ENCODE data around the gene BCL2. TPM values are rescaled to one million over a fixed set of nuclear protein-coding genes. Genes with fewer than 3 reads are reported as not detected.

BCL2 gene
- total and polyA plus RNA-seq, 2 donors from 2014 or later, result 6.0 to 39.2 TPM

DNA sequence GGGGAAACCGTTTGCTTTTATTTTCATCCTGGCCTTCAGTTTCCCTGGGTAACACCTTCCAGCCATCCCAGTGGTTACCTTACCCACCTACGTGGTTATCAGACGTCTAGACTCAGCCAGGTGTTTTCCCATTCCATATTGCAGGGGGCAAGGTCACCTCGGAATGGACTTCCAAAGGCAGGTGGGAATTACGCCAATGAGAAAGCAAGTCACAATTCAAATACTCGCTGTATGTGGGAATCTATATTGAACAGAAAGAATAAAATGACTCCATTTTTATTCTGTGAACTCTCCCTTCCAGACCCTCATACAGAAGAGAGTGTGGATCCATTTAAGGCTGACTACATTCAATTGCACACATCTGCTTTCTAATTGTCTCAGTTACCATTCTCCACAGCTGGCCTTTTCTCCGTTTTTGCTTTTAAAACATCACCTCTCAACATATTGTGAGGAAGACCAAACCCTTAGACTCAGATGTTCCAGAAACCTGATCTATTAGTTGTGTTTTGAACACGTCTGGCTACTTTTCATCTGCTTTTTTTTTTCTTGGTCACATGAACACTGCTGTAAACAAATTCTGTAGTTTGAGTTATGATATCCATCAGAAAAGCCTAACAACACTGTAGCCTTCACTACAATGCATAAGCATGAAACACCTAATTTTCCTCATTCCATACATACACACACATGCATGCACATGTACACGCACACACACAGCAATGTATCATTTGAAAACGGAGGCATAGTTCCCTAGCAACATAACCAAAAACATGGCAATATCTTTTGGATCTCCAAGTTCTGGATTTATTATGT is 59.8 kb downstream of the BCL2 start:
- H3K27me3 ChIP-seq (ENCODE audit: control insufficient read depth, insufficient read depth, low read length), result no peaks in the 10 kb centered on the region
- H3K4me1 ChIP-seq (ENCODE audit: control insufficient read depth in 2 of 3, insufficient read depth in 2 of 3, low read depth in 1 of 3, low read length in 3 of 3), result peaks cover 0 to 4% (median 3%) of the 10 kb centered on the region in 3 donors
- intact Hi-C loops (cut with DNase I), result no loop called here
- DNase-seq (no peak), FAIRE-seq (no peak)
- no peak overlapping the region for H3K9ac ChIP-seq (ENCODE audit: low read length in 3 of 3)
- no peaks in the 10 kb centered on the region for H3K36me3 ChIP-seq (ENCODE audit: control insufficient read depth in 2 of 3, insufficient read depth in 3 of 3, low read length in 3 of 3)
- no peak overlapping the region for H3K4me3 ChIP-seq (ENCODE audit: low read length in 3 of 3)
- TF ChIP-seq, protein P1, sequence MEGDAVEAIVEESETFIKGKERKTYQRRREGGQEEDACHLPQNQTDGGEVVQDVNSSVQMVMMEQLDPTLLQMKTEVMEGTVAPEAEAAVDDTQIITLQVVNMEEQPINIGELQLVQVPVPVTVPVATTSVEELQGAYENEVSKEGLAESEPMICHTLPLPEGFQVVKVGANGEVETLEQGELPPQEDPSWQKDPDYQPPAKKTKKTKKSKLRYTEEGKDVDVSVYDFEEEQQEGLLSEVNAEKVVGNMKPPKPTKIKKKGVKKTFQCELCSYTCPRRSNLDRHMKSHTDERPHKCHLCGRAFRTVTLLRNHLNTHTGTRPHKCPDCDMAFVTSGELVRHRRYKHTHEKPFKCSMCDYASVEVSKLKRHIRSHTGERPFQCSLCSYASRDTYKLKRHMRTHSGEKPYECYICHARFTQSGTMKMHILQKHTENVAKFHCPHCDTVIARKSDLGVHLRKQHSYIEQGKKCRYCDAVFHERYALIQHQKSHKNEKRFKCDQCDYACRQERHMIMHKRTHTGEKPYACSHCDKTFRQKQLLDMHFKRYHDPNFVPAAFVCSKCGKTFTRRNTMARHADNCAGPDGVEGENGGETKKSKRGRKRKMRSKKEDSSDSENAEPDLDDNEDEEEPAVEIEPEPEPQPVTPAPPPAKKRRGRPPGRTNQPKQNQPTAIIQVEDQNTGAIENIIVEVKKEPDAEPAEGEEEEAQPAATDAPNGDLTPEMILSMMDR (IDR thresholded peaks at IDR 0.05; ENCODE audit: borderline replicate concordance, extremely low read depth, insufficient read depth), result no peak
- H3K27ac ChIP-seq (ENCODE audit: low read depth in 2 of 2, low read length in 2 of 2), result peak overlapping the region in 1 of 2 donors; percentile 41
- H3K9me3 ChIP-seq (ENCODE audit: control insufficient read depth in 2 of 3, insufficient read depth in 1 of 3, low read length in 3 of 3), result no peaks in the 10 kb centered on the region

DNA sequence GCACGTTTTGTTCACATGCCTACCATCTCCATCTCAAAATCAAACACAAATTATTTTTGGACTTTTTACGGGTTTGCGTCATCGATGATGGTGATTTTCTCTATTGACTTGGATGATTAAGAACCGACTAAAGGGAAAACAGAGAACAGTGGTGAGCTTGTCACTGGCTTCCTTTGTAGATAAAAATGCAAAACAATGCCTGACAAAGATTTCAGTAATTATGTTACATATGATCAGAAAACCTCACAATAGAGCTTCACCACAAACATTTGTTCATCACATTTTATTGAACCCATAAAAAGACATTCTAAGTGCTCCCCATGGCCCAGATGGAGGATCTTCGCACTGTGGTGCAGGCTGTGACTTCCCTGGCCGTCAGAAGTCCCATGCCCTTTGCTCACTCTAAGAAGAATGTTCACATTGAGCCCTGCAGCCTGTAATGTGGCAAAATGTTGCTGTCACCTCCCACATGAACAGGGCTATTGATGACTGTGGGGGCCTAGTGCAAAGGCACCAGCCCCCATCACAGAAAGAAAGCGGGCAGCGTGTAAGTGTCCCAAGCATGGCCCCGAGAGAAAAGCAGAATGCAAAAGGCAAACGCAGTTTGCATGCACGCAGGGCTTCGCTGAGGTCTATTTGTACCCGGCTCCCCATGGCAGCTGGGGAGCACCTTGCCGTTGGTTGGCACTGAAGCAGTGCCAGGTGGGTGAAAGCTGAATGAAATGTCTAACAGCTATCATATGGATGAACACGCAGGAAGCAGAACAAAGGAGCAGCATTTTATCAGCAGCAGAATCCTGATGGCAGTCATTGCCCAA is 60.6 kb downstream of the BCL2 start:
- no peak for DNase-seq
- no peak overlapping the region for H3K4me3 ChIP-seq (ENCODE audit: low read length in 3 of 3)
- H3K9ac ChIP-seq (ENCODE audit: low read length in 3 of 3), result no peak overlapping the region
- no peaks in the 10 kb centered on the region for H3K9me3 ChIP-seq (ENCODE audit: control insufficient read depth in 2 of 3, insufficient read depth in 1 of 3, low read length in 3 of 3)
- intact Hi-C loops (cut with DNase I), result no loop called here
- no peaks in the 10 kb centered on the region for H3K27me3 ChIP-seq (ENCODE audit: control insufficient read depth, insufficient read depth, low read length)
- FAIRE-seq, result no peak
- H3K36me3 ChIP-seq (ENCODE audit: control insufficient read depth in 2 of 3, insufficient read depth in 3 of 3, low read length in 3 of 3), result no peaks in the 10 kb centered on the region
- TF ChIP-seq, protein P1 (IDR thresholded peaks at IDR 0.05; ENCODE audit: borderline replicate concordance, extremely low read depth, insufficient read depth), result no peak
- peaks cover 0 to 4% (median 3%) of the 10 kb centered on the region in 3 donors for H3K4me1 ChIP-seq (ENCODE audit: control insufficient read depth in 2 of 3, insufficient read depth in 2 of 3, low read depth in 1 of 3, low read length in 3 of 3)
- H3K27ac ChIP-seq (ENCODE audit: low read depth in 2 of 2, low read length in 2 of 2), result no peak overlapping the region

DNA sequence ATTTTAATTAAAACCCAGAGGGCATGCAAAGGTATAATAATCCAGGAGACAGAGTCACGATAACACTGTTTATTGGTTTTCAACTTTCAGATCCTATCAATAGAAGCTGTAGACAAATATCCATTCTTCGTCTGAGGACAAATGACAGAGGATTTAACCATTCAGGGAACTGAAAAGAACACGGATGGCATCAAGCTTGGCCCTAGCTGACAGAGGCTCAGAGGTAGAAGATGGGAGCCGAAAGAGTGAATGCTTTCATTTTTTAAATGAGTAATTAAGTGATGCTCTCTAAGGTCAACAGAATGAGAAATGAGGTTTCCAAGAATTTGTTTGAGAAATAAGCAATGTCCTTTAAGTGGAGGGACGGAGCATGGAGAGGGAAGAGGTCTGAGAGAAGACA is 62.1 kb downstream of the BCL2 start:
- H3K36me3 ChIP-seq (ENCODE audit: control insufficient read depth in 2 of 3, insufficient read depth in 3 of 3, low read length in 3 of 3), result no peaks in the 10 kb centered on the region
- TF ChIP-seq, protein P1 (IDR thresholded peaks at IDR 0.05; ENCODE audit: borderline replicate concordance, extremely low read depth, insufficient read depth), result no peak
- FAIRE-seq (no peak), DNase-seq (no peak)
- H3K9me3 ChIP-seq (ENCODE audit: control insufficient read depth in 2 of 3, insufficient read depth in 1 of 3, low read length in 3 of 3), result no peaks in the 10 kb centered on the region
- no peak overlapping the region for H3K4me3 ChIP-seq (ENCODE audit: low read length in 3 of 3)
- no peak overlapping the region for H3K9ac ChIP-seq (ENCODE audit: low read length in 3 of 3)
- H3K4me1 ChIP-seq (ENCODE audit: control insufficient read depth in 2 of 3, insufficient read depth in 2 of 3, low read depth in 1 of 3, low read length in 3 of 3), result peaks cover 0 to 9% (median 2%) of the 10 kb centered on the region in 3 donors
- H3K27ac ChIP-seq (ENCODE audit: low read depth in 2 of 2, low read length in 2 of 2), result no peak overlapping the region
- no peaks in the 10 kb centered on the region for H3K27me3 ChIP-seq (ENCODE audit: control insufficient read depth, insufficient read depth, low read length)
- intact Hi-C loops (cut with DNase I), result no loop called here
